K562 (cell line): ENCODE results near the gene C17orf113. TPM values are rescaled to one million over a fixed set of nuclear protein-coding genes. Genes with fewer than 3 reads are reported as not detected.

Experiments
- ARID3A ChIP-seq: IDR thresholded peaks from 2 replicates; pipeline ENCODE4 v1.6.1; 2012; ENCODE audit warnings: low read depth, low read length, improper control_type of control experiment, borderline replicate concordance
- E2F1 ChIP-seq: sonication (generic); formaldehyde crosslinking; IDR thresholded peaks from 2 replicates; pipeline ENCODE4 v1.8.1; 2023; ENCODE audit warnings: mild to moderate bottlenecking, missing genetic modification reagents, moderate library complexity
- E2F3 ChIP-seq: fragments of 250-450 bp; sonication (Bioruptor Pico); IDR thresholded peaks from 2 replicates; pipeline ENCODE4 v1.4.0; 2020; ENCODE audit warnings: mild to moderate bottlenecking
- ELF4 ChIP-seq: fragments of 450-650 bp; formaldehyde crosslinking; IDR thresholded peaks from 2 replicates; pipeline ENCODE4 v1.4.0; 2022; ENCODE audit warnings: missing genetic modification characterization
- FOXK2 ChIP-seq, 2 experiments: fragments of 450-650 bp; IDR thresholded peaks in 1 of 2; conservative IDR thresholded peaks in 1 of 2; 2 replicates each; pipeline ENCODE4 v1.6.1; 2016; ENCODE audit warnings: low read depth in 2 of 2, mild to moderate bottlenecking in 1 of 2
- HDAC6 ChIP-seq: IDR thresholded peaks from 2 replicates; pipeline ENCODE4 v1.6.1; 2012; ENCODE audit warnings: low read depth, mild to moderate bottlenecking, control low read depth, inconsistent platforms, low read length, moderate library complexity
- HNRNPK ChIP-seq: fragments of 200-400 bp; formaldehyde crosslinking; IDR thresholded peaks from one replicate; pipeline ENCODE4 v1.6.1; 2018; ENCODE audit warnings: mild to moderate bottlenecking, low read depth, low read length; ENCODE audit not compliant: poor library complexity, severe bottlenecking
- KHSRP ChIP-seq: fragments of 450-650 bp; IDR thresholded peaks from 2 replicates; pipeline ENCODE4 v1.6.1; 2017
- KLF6 ChIP-seq: fragments of 250-450 bp; sonication (Bioruptor Pico); IDR thresholded peaks from 2 replicates; pipeline ENCODE4 v1.4.0; 2020; ENCODE audit warnings: mild to moderate bottlenecking, moderate library complexity, borderline replicate concordance
- LEF1 ChIP-seq: fragments of 450-650 bp; IDR thresholded peaks from 2 replicates; pipeline ENCODE4 v1.6.1; 2016; ENCODE audit warnings: mild to moderate bottlenecking
- NCOA4 ChIP-seq: fragments of 450-650 bp; IDR thresholded peaks from 2 replicates; pipeline ENCODE4 v1.6.1; 2018; ENCODE audit warnings: mild to moderate bottlenecking; ENCODE audit not compliant: partially characterized antibody
- NR2C1 ChIP-seq, 2 experiments: fragments of 450-650 bp; IDR thresholded peaks; 2 replicates each; pipeline ENCODE4 v1.6.1; 2017; ENCODE audit warnings: mild to moderate bottlenecking in 2 of 2, antibody characterized with exemption in 1 of 2, inconsistent platforms in 1 of 2, missing compliant biosample characterization in 1 of 2, missing genetic modification characterization in 1 of 2
- POLR3A ChIP-seq: IDR thresholded peaks from 2 replicates; pipeline ENCODE4 v1.6.1; 2011; ENCODE audit warnings: borderline replicate concordance, mild to moderate bottlenecking, moderate library complexity; ENCODE audit not compliant: insufficient read length, insufficient read depth; ENCODE audit errors: extremely low read depth
- RUNX1 ChIP-seq: sonication (generic); IDR thresholded peaks from 2 replicates; pipeline ENCODE4 v1.6.1; 2016; ENCODE audit warnings: antibody characterized with exemption, low read depth
- SREBF2 ChIP-seq: sonication (generic); formaldehyde crosslinking; IDR thresholded peaks from 2 replicates; pipeline ENCODE4 v1.4.0; 2020; ENCODE audit warnings: mild to moderate bottlenecking, missing genetic modification reagents
- TCF3 ChIP-seq: sonication (generic); formaldehyde crosslinking; IDR thresholded peaks from 2 replicates; pipeline ENCODE4 v1.4.0; 2020; ENCODE audit warnings: mild to moderate bottlenecking, missing genetic modification reagents
- TCFL5 ChIP-seq: fragments of 250-450 bp; sonication (Bioruptor Pico); conservative IDR thresholded peaks from 2 replicates; pipeline ENCODE4 v1.6.1; 2021; ENCODE audit warnings: mild to moderate bottlenecking, moderate library complexity, matching md5 sums
- TRIM24 ChIP-seq, 2 experiments: fragments of 450-650 bp; IDR thresholded peaks; 2 replicates each; pipeline ENCODE4 v1.6.1; 2016
- WHSC1 ChIP-seq: IDR thresholded peaks from one replicate; pipeline ENCODE4 v1.6.1; 2012; ENCODE audit warnings: low read length, control low read depth, inconsistent platforms
- ZHX1 ChIP-seq: fragments of 150-350 bp; conservative IDR thresholded peaks from 2 replicates; pipeline ENCODE4 v1.6.1; 2014; ENCODE audit warnings: low read length
- ZNF232 ChIP-seq: sonication (generic); formaldehyde crosslinking; IDR thresholded peaks from 2 replicates; pipeline ENCODE4 v1.8.0; 2022; ENCODE audit warnings: mild to moderate bottlenecking, missing genetic modification reagents
- ZNF253 ChIP-seq: fragments of 250-450 bp; sonication (Bioruptor Pico); conservative IDR thresholded peaks from 2 replicates; pipeline ENCODE4 v1.6.1; 2021; ENCODE audit warnings: mild to moderate bottlenecking
- ZNF696 ChIP-seq: fragments of 250-450 bp; sonication (Bioruptor Pico); conservative IDR thresholded peaks from 2 replicates; pipeline ENCODE4 v1.4.0; 2020; ENCODE audit warnings: mild to moderate bottlenecking, moderate library complexity
- ZNF764 ChIP-seq: fragments of 250-450 bp; sonication (Bioruptor Pico); IDR thresholded peaks from 2 replicates; pipeline ENCODE4 v1.4.0; 2020; ENCODE audit warnings: low read depth, mild to moderate bottlenecking, moderate library complexity
- polyA plus RNA-seq, 8 experiments: library from polyadenylated mRNA; depleted of rRNA in 4 of 8; stranded (reverse) in 5 of 8; unstranded in 3 of 8; fragments of >200 nt; fragmentation: Nextera tagmentation in 2 of 8; fragmentation: Illumina TruSeq in 1 of 8; extraction: Ambion mirVana in 2 of 8; extraction: Trizol in 1 of 8; gene quantifications; 2 replicates each; pipeline versions ENCODE4 v1.2.1 to v1.2.3, GENCODE V29; 2011 to 2014; ENCODE audit warnings: inconsistent platforms in 1 of 8, missing spikeins in 1 of 8
- total RNA-seq, 7 experiments: library from RNA; depleted of rRNA in 6 of 7; stranded (reverse); fragments of >200 nt in 6 of 7; fragmentation: Illumina TruSeq in 2 of 7; extraction: Trizol in 2 of 7; gene quantifications; 2 replicates each; pipeline versions ENCODE4 v1.2.1 to v1.2.3, GENCODE V29; 2011 to 2021; ENCODE audit warnings: low replicate concordance in 1 of 7

C17orf113 gene
- total and polyA plus RNA-seq, 9 of the 15 experiments (the other 6 are each of a cell fraction or from before 2014, with no cell fraction given) = 0.10 to 1.2 (median 0.31) TPM

GRCh38 chr17:42019509-42020404, 30.6 kb downstream of the C17orf113 start, which contains the start of gene NKIRAS2 (continued):
- TF ChIP-seq FOXK2 (conservative IDR thresholded peaks at IDR 0.05 in 1 of 2, IDR thresholded peaks at IDR 0.05 in 1 of 2; ENCODE audit: low read depth in 2 of 2) (no peak), TCFL5 (no peak), SREBF2 (CRISPR knock-in tag) (no peak), ZHX1 (no peak), HDAC6 (no peak), KHSRP (no peak), POLR3A (no peak), E2F1 (no peak; the same call in 1 of the 2 replicates), ZNF696 (CRISPR knock-in tag) (no peak), ZNF764 (CRISPR knock-in tag) (no peak), RUNX1 (no peak), ZNF232 (CRISPR knock-in tag) (no peak), ZNF253 (no peak), TCF3 (CRISPR knock-in tag) (peak; percentile 5; the same call in 1 of the 2 replicates), NCOA4 (no peak), HNRNPK (no peak), TRIM24 (IDR thresholded peaks at IDR 0.05) (no peak), KLF6 (CRISPR knock-in tag) (no peak), E2F3 (CRISPR knock-in tag) (0 out of 2 replicates have a peak, but pooled peaks have one; percentile 8), WHSC1 (no peak), ELF4 (CRISPR knock-in tag) (no peak), LEF1 (no peak), ARID3A (no peak), NR2C1 (IDR thresholded peaks at IDR 0.05) (no peak; the same call in 1 of the 2 replicates), NR2C1 (tag; IDR thresholded peaks at IDR 0.05) (no peak)
